GM13977 (cell line): Measurements from ENCODE around the gene NELFB.
A peak's percentile ranks its signal among the peaks of the same experiment; 100 is the strongest.

Experiments used
- DNase-seq: peaks from one replicate; pipeline ENCODE4 v3.0.0; 2012; ENCODE audit warnings: low spot score
- in situ Hi-C: fragments of 300-500 bp; cut with MboI; formaldehyde crosslinking; loops from one replicate; pipeline ENCODE4 v1.12.0; 2022; ENCODE audit warnings: low sequenced_read_pairs, low pct_unique_long_range_greater_than_20kb, mixed read lengths, inconsistent platforms; ENCODE audit not compliant: unreplicated experiment
- TF ChIP-seq, protein P1 (sequence below): IDR thresholded peaks from 2 replicates; pipeline ENCODE4 v1.5.1; 2012; ENCODE audit warnings: mild to moderate bottlenecking, control low read depth; ENCODE audit not compliant: insufficient read depth; ENCODE audit errors: extremely low read depth, missing control alignments

NELFB gene

DNA sequence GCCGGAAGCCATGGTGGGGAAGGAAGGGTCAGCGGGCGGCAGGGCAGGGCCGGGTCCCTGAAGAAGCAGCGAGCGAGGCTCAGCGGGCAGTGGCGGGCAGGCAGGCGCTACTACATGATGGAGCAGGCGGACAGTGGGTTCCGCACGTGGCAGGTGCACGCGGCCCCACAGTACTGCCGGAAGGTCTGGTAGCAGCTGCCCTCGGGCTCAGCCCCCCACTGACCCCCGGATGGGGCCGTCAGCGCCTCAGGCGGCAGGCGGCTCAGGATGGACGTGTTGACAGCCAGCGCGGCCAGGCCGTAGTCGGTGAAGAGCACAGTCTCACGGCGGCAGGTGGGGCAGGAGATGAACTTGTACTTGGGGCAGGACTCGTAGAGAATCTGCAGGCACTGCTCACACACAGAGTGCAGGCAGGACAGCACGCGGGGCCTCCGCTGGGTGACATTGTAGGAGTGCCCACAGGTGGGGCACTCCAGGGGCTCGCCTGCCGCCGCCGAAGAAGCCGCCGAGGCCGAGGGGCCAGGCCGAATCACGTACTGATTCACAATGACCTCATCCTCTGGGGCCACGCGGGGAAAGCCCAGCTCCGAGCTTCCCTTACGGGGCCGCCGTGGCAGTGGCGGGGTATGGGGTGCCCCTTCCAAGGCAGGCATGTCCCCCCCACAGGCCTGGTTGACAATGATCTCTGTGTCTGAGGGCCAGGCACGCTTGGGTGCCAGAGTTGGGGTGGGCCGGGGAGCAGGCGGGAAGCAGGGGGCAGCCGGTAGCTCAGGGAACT, 34.6 kb upstream of the NELFB start:
- TF ChIP-seq, protein P1, sequence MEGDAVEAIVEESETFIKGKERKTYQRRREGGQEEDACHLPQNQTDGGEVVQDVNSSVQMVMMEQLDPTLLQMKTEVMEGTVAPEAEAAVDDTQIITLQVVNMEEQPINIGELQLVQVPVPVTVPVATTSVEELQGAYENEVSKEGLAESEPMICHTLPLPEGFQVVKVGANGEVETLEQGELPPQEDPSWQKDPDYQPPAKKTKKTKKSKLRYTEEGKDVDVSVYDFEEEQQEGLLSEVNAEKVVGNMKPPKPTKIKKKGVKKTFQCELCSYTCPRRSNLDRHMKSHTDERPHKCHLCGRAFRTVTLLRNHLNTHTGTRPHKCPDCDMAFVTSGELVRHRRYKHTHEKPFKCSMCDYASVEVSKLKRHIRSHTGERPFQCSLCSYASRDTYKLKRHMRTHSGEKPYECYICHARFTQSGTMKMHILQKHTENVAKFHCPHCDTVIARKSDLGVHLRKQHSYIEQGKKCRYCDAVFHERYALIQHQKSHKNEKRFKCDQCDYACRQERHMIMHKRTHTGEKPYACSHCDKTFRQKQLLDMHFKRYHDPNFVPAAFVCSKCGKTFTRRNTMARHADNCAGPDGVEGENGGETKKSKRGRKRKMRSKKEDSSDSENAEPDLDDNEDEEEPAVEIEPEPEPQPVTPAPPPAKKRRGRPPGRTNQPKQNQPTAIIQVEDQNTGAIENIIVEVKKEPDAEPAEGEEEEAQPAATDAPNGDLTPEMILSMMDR, result no peak
- DNase-seq, result no peak
- in situ Hi-C loops, result loop anchor here (10.0 kb wide), 1 partner anchor 96 kb away; no protein-coding TSS in a partner anchor

DNA sequence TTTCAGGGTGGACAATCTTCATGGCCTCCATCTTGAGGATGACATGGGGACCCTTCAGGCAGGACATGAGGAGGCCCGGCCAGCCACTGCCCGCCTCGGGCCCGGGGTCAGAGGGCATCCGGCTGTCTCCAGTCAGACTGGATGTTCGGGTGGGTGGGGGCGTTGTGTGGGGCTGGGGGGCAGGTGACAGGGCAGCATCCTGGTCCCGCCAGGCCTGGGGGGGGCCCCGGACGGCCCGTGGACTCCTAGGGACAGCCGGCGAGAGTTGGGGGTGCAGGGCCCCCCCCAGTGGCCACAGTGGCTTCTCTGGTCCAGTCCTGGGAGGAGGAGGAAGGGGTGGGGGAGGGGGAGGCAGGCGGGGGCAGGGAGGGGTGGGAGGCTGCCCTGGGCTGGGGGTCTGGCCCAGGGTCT, 34.0 kb upstream of the NELFB start:
- in situ Hi-C loops, result loop anchor here (10.0 kb wide), 1 partner anchor 96 kb away; no protein-coding TSS in a partner anchor
- TF ChIP-seq, protein P1, result no peak
- DNase-seq, result no peak

DNA sequence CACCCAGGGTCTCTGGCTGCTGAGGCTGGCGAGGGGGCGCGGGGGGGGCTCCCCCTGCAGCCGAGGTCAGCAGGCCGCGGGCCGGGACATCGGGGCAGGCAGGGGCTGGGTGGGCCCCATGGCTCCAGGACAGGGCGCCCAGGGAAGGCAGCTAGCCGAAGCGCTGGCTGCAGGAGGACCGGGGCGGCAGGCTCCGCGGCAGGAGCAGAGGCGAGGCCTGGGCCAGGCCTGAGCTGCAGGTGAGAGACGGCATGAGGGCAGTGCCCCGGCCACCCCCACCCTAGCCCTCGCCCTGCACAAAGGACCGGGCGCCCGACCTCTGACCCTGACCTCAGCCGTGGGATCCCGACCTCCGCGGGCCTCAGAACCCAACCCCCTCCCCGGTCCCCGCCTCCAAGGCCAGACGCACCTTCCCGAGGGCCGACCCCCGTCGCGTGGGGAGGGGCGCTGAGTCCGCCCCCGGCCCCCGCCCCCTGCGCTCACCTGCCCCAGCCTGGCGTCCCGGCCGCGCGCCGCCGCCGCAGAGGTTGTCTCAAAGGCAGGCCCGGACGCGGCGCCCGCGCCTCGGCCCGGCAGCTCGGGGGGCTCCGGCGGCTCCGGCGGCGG, 33.5 kb upstream of the NELFB start:
- TF ChIP-seq, protein P1, result no peak
- DNase-seq, result no peak
- in situ Hi-C loops, result loop anchor here (10.0 kb wide), 1 partner anchor 97 kb away; no protein-coding TSS in a partner anchor

DNA sequence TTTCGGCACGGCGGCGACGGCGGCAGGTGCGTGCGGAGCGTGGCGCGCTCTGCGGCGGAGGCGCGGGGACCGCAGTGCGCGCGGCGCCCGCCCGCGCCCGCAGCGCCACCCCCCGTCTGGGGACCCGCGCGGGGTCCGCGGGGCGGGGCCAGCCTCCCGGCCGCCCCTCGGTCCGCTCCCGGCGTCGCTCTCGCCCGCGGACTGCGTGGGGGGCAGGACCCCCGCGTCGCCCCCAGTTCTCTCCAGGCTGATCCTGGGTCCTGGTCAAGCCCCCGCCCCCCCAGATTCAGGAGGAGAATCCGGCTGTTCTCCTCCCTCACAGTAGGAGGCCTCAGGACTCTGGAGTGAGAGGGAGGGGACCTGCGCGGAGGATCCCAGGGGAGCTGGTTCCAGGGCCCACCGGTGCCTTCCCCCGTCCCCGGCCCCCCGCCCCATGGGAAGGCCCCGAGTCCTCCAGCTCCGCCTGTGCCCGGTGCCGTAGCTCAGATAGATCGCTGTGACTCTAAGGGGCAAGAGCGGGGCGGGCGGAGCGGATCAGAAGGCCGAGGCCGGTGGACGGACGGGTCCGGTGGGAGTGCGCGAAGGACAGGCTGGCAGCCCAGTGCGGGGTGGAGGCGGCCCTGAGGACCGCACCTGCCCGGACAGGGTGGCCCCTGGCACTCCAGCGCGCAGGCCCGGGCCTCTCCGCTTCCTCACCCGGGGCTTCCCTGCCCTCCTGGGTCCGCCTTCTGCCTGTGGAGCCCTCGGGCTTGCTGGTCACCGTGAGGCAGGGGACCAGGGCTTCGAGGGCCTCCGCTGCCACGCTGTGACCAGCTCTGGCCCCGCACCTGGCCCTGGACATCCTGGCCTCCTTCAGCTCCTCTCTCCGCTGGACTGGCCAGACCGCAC, 32.7 kb upstream of the NELFB start, which contains the start of gene RNF208:
RNF208 (minus strand) TSS at position 51 of the 888 bp plus-strand sequence. CDS start 1,028 bp downstream, outside the sequence.
- in situ Hi-C loops, result loop anchor here (10.0 kb wide), 1 partner anchor 98 kb away; no protein-coding TSS in a partner anchor
- TF ChIP-seq, protein P1, result no peak
- DNase-seq, result no peak

DNA sequence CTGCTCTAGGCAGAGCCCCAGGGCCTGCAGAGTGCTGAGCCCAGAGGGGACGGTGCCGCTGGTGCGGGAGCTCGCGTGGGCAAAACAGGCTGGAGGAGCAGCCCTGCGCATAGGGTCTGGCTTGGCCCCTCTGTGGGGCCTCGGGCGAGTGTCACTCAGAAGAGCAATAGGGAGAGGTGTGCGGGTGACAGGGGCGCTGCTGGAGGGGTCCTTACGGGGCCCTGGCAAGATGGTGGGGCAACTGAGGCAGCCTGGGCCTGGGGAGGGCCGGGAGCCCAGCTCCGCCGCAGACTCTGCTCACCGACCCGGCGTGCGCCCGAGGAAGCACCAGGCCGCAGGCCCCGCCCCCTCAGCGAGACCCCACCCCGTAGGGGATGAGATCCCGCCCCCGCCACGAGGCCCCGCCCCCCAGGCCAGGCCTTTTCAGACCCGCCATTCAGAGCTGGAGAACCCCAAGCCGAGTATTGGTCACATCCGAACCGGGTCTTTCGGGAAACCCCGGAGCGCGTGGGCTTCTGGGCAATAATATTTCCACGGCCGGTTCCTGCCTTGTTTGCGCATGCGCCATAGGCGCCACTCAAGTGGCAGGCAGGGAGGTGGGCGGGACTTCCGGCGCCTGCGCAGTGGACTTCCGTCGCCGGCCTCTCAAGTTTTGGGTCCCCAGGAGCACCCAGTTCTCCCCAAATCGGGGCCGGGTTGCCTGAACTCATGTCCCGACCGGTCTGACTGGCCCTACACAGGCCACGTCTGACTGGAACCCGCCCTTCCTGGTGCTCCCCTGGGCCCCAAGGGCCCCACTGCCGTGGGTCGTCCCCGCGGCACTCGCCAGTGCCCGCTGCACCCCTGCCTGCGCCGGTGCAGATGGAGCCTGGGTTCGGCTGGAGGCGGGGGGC, 31.8 kb upstream of the NELFB start:
- in situ Hi-C loops, result loop anchor here (10.0 kb wide), 1 partner anchor 99 kb away; no protein-coding TSS in a partner anchor
- DNase-seq, result peak; percentile 100
- TF ChIP-seq, protein P1, result no peak
